Measurements from ENCODE around the gene SNAI3.

DNA sequence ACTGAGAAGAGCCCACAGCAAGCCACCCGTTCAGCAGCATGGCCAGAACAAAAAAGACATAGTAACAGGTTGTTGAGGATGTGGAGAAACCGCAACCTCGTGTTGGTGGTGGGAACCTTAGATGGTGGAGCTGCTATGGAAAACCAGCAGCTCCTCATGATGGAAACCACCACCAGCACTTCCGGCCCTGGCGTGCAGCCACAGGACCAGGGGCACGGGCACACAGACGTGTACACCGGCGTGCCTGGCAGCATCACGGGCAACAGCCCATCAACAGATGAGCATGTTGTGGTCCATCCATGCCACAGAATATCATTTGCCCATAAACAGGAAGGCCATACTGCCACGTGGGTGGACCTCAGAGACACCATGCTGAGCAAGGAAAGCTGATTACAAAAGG is 31.9 kb upstream of the SNAI3 start:
- TF ChIP-seq POLR2A (IDR thresholded peaks at IDR 0.05), result no peak
- TF ChIP-seq, protein P1, sequence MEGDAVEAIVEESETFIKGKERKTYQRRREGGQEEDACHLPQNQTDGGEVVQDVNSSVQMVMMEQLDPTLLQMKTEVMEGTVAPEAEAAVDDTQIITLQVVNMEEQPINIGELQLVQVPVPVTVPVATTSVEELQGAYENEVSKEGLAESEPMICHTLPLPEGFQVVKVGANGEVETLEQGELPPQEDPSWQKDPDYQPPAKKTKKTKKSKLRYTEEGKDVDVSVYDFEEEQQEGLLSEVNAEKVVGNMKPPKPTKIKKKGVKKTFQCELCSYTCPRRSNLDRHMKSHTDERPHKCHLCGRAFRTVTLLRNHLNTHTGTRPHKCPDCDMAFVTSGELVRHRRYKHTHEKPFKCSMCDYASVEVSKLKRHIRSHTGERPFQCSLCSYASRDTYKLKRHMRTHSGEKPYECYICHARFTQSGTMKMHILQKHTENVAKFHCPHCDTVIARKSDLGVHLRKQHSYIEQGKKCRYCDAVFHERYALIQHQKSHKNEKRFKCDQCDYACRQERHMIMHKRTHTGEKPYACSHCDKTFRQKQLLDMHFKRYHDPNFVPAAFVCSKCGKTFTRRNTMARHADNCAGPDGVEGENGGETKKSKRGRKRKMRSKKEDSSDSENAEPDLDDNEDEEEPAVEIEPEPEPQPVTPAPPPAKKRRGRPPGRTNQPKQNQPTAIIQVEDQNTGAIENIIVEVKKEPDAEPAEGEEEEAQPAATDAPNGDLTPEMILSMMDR (IDR thresholded peaks at IDR 0.05), result no peak

Data from heart left ventricle (tissue), 13 donors.